GM23338 (cell line): Measurements from ENCODE around the gene MKRN2. TPM values are rescaled to one million over a fixed set of nuclear protein-coding genes. Genes with fewer than 3 reads are reported as not detected.

Source experiments
- ATAC-seq: fragments of 200-7000 bp; cut with Tn5 transposase; 3 replicates; pipeline ENCODE4 v1.9.1; 2020
- DNase-seq: peaks from one replicate; pipeline ENCODE4 v3.0.0-alpha.2; 2015; ENCODE audit warnings: low spot score
- H2AFZ ChIP-seq: fragments of 200-600 bp; sonication (generic); 2 replicates; pipeline ENCODE4 v1.8.0; 2016; ENCODE audit warnings: antibody characterized with exemption, mild to moderate bottlenecking, moderate library complexity
- H3F3A ChIP-seq: fragments of 200-600 bp; sonication (generic); replicated peaks from 2 replicates; pipeline ENCODE4 v1.8.0; 2017; ENCODE audit warnings: antibody characterized with exemption, mixed run types, low read depth
- H3K27ac ChIP-seq: fragments of 200-600 bp; sonication (generic); 2 replicates; pipeline ENCODE4 v1.6.1; 2016; ENCODE audit warnings: low read depth
- H3K27me3 ChIP-seq: fragments of 200-600 bp; sonication (generic); 2 replicates; pipeline ENCODE4 v1.8.0; 2016; ENCODE audit warnings: mild to moderate bottlenecking, mixed run types, moderate library complexity; ENCODE audit not compliant: insufficient read depth
- H3K36me3 ChIP-seq: fragments of 200-600 bp; sonication (generic); 2 replicates; pipeline ENCODE4 v1.8.0; 2016; ENCODE audit warnings: mild to moderate bottlenecking; ENCODE audit not compliant: insufficient read depth
- H3K4me1 ChIP-seq: fragments of 200-600 bp; sonication (generic); 2 replicates; pipeline ENCODE4 v1.8.0; 2016; ENCODE audit warnings: mild to moderate bottlenecking, moderate library complexity; ENCODE audit not compliant: insufficient read depth
- H3K4me2 ChIP-seq: fragments of 200-600 bp; sonication (generic); 2 replicates; pipeline ENCODE4 v1.7.1; 2017; ENCODE audit warnings: mixed run types
- H3K4me3 ChIP-seq: fragments of 200-600 bp; sonication (generic); 2 replicates; pipeline ENCODE4 v1.6.1; 2016; ENCODE audit warnings: mixed run types
- H3K79me2 ChIP-seq: fragments of 200-600 bp; sonication (generic); replicated peaks from 2 replicates; pipeline ENCODE4 v1.8.0; 2017; ENCODE audit warnings: mild to moderate bottlenecking; ENCODE audit not compliant: insufficient read depth
- H3K9me2 ChIP-seq: fragments of 200-600 bp; sonication (generic); 2 replicates; pipeline ENCODE4 v1.8.0; 2017; ENCODE audit not compliant: insufficient read depth
- H4K20me1 ChIP-seq: fragments of 200-600 bp; sonication (generic); replicated peaks from 2 replicates; pipeline ENCODE4 v1.8.0; 2017; ENCODE audit warnings: mild to moderate bottlenecking; ENCODE audit not compliant: insufficient read depth
- H3K27ac Mint-ChIP-seq: 2 replicates; pipeline ENCODE4 v1.8.0; 2020; ENCODE audit warnings: inconsistent platforms, mild to moderate bottlenecking, moderate library complexity, mixed read lengths
- H3K27me3 Mint-ChIP-seq: 3 replicates; pipeline ENCODE4 v1.8.0; 2022; ENCODE audit warnings: low read depth, mild to moderate bottlenecking, moderate library complexity, mixed read lengths, inconsistent platforms; ENCODE audit not compliant: insufficient read depth, poor library complexity
- H3K36me3 Mint-ChIP-seq: 3 replicates; pipeline ENCODE4 v1.8.0; 2021; ENCODE audit warnings: low read depth, mild to moderate bottlenecking, inconsistent platforms, moderate library complexity, mixed read lengths
- H3K4me1 Mint-ChIP-seq: 3 replicates; pipeline ENCODE4 v1.8.0; 2020; ENCODE audit warnings: mild to moderate bottlenecking, inconsistent platforms, mixed read lengths
- H3K4me3 Mint-ChIP-seq: 3 replicates; pipeline ENCODE4 v1.8.0; 2021; ENCODE audit warnings: moderate library complexity, mild to moderate bottlenecking, inconsistent platforms, mixed read lengths
- H3K9me3 Mint-ChIP-seq: 3 replicates; pipeline ENCODE4 v1.8.0; 2020; ENCODE audit warnings: moderate library complexity, mild to moderate bottlenecking, inconsistent platforms, mixed read lengths
- CREB1 ChIP-seq: fragments of 250-450 bp; sonication (Bioruptor Pico); IDR thresholded peaks from 2 replicates; pipeline ENCODE4 v1.5.0; 2020; ENCODE audit warnings: low read depth, mild to moderate bottlenecking, moderate library complexity
- EZH2 ChIP-seq: fragments of 200-600 bp; sonication (generic); IDR thresholded peaks from one replicate; pipeline ENCODE4 v1.8.0; 2017; ENCODE audit warnings: antibody characterized with exemption, mild to moderate bottlenecking, low read depth; ENCODE audit not compliant: unreplicated experiment
- EZH2phosphoT487 ChIP-seq: fragments of 200-600 bp; sonication (generic); IDR thresholded peaks from one replicate; pipeline ENCODE4 v1.8.1; 2018; ENCODE audit warnings: antibody characterized with exemption; ENCODE audit not compliant: unreplicated experiment
- JUNB ChIP-seq: IDR thresholded peaks from one replicate; pipeline ENCODE4 v1.6.1; 2016; ENCODE audit warnings: antibody characterized with exemption; ENCODE audit not compliant: unreplicated experiment
- NANOG ChIP-seq: IDR thresholded peaks from 2 replicates; pipeline ENCODE4 v1.6.1; 2016; ENCODE audit warnings: antibody characterized with exemption, borderline replicate concordance
- POLR2AphosphoS5 ChIP-seq: IDR thresholded peaks from 2 replicates; pipeline ENCODE4 v1.6.1; 2016; ENCODE audit warnings: antibody characterized with exemption, low read depth
- STAT1 ChIP-seq: IDR thresholded peaks from one replicate; pipeline ENCODE4 v1.6.1; 2016; ENCODE audit warnings: antibody characterized with exemption; ENCODE audit not compliant: unreplicated experiment
- ZNF114 ChIP-seq: fragments of 250-450 bp; sonication (Bioruptor Pico); IDR thresholded peaks from 2 replicates; pipeline ENCODE4 v1.5.0; 2020; ENCODE audit warnings: mild to moderate bottlenecking, moderate library complexity
- ZNF331 ChIP-seq: fragments of 250-450 bp; sonication (Bioruptor Pico); IDR thresholded peaks from 2 replicates; pipeline ENCODE4 v1.5.0; 2020; ENCODE audit warnings: low read depth, mild to moderate bottlenecking, moderate library complexity
- polyA plus RNA-seq: library from polyadenylated mRNA; unstranded; fragments of >200 nt; fragmentation: Nextera tagmentation; extraction: Ambion mirVana; gene quantifications from 2 replicates; pipeline ENCODE4 v1.2.1, GENCODE V29; 2016
- total RNA-seq: library from RNA; depleted of rRNA; stranded (reverse); fragments of >200 nt; shearing (Covaris generic); gene quantifications from 2 replicates; pipeline ENCODE4 v1.2.3, GENCODE V29; 2014
- TF ChIP-seq, protein P1 (sequence below): IDR thresholded peaks from one replicate; pipeline ENCODE4 v1.6.1; 2018; ENCODE audit warnings: antibody characterized with exemption; ENCODE audit not compliant: unreplicated experiment
- TF ChIP-seq, protein P2 (sequence below): IDR thresholded peaks from 2 replicates; pipeline ENCODE4 v1.6.1; 2016; ENCODE audit warnings: antibody characterized with exemption
- TF ChIP-seq, protein P3 (sequence below): fragments of 250-450 bp; sonication (Bioruptor Pico); IDR thresholded peaks from 2 replicates; pipeline ENCODE4 v1.5.0; 2020; ENCODE audit warnings: mild to moderate bottlenecking, moderate library complexity
- TF ChIP-seq, protein P4 (sequence below), 2 experiments: fragments of 200-600 bp in 1 of 2; sonication (generic) in 1 of 2; conservative IDR thresholded peaks; 2 replicates each; pipeline versions ENCODE4 v1.5.1 to v1.6.1; 2016 to 2017; ENCODE audit warnings: antibody characterized with exemption in 2 of 2, low read depth in 2 of 2, mild to moderate bottlenecking in 2 of 2, moderate library complexity in 1 of 2

The MKRN2 gene
- total and polyA plus RNA-seq, 2 experiments from 2014 or later: 11.4 to 24.6 TPM

DNA sequence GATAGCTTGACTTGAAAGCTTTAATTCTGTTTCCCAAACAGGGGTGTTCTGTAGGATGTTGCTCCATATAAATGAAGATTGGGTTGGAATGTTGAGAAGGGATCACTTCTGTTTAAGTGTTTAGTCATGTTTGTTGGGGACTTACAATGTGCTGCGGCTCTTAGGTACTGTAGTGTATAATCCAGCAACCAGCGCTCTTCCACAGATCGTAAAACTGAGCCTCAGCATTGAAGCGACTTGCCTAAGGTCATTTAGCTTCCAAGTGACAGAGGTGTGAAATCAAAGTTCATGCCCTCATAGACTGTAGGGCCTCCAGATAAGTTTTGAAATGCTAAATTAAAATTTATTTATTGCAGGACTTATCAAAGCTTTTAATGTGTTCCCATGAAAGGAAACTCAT is 1.8 kb downstream of the MKRN2 start:
- Mint-ChIP-seq H3K27ac (no peak overlapping the region), H3K36me3 (peaks cover 3% of the 10 kb centered on the region; the same call in 1 of the 3 replicates), H3K4me1 (peaks cover 41% of the 10 kb centered on the region), H3K4me3 (peak overlapping the region; percentile 82), H3K9me3 (no peaks in the 10 kb centered on the region), H3K27me3 (peaks cover 1% of the 10 kb centered on the region)
- ATAC-seq (no peak), DNase-seq (no peak)
- Histone ChIP-seq H3K36me3 (no peaks in the 10 kb centered on the region), H3K4me1 (peaks cover 38% of the 10 kb centered on the region), H3F3A (peaks cover 4% of the 10 kb centered on the region; the same call in 1 of the 2 replicates), H3K79me2 (peaks cover 65% of the 10 kb centered on the region), H3K4me3 (peak overlapping the region; percentile 64), H3K27me3 (peaks cover 14% of the 10 kb centered on the region), H3K9me2 (no peaks in the 10 kb centered on the region), H3K27ac (0 out of 2 replicates have a peak overlapping the region, but pooled peaks have one; percentile 33), H2AFZ (no peak overlapping the region), H3K4me2 (peak overlapping the region; percentile 80), H4K20me1 (peaks cover 45% of the 10 kb centered on the region)
- TF ChIP-seq NANOG (no peak), JUNB (no peak), EZH2phosphoT487 (no peak), EZH2 (no peak), STAT1 (no peak), ZNF114 (no peak), POLR2AphosphoS5 (no peak), ZNF331 (CRISPR knock-in tag) (no peak), CREB1 (no peak)
- TF ChIP-seq, protein P1, sequence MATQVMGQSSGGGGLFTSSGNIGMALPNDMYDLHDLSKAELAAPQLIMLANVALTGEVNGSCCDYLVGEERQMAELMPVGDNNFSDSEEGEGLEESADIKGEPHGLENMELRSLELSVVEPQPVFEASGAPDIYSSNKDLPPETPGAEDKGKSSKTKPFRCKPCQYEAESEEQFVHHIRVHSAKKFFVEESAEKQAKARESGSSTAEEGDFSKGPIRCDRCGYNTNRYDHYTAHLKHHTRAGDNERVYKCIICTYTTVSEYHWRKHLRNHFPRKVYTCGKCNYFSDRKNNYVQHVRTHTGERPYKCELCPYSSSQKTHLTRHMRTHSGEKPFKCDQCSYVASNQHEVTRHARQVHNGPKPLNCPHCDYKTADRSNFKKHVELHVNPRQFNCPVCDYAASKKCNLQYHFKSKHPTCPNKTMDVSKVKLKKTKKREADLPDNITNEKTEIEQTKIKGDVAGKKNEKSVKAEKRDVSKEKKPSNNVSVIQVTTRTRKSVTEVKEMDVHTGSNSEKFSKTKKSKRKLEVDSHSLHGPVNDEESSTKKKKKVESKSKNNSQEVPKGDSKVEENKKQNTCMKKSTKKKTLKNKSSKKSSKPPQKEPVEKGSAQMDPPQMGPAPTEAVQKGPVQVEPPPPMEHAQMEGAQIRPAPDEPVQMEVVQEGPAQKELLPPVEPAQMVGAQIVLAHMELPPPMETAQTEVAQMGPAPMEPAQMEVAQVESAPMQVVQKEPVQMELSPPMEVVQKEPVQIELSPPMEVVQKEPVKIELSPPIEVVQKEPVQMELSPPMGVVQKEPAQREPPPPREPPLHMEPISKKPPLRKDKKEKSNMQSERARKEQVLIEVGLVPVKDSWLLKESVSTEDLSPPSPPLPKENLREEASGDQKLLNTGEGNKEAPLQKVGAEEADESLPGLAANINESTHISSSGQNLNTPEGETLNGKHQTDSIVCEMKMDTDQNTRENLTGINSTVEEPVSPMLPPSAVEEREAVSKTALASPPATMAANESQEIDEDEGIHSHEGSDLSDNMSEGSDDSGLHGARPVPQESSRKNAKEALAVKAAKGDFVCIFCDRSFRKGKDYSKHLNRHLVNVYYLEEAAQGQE: no peak
- TF ChIP-seq, protein P2, sequence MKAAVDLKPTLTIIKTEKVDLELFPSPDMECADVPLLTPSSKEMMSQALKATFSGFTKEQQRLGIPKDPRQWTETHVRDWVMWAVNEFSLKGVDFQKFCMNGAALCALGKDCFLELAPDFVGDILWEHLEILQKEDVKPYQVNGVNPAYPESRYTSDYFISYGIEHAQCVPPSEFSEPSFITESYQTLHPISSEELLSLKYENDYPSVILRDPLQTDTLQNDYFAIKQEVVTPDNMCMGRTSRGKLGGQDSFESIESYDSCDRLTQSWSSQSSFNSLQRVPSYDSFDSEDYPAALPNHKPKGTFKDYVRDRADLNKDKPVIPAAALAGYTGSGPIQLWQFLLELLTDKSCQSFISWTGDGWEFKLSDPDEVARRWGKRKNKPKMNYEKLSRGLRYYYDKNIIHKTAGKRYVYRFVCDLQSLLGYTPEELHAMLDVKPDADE: no peak
- TF ChIP-seq, protein P3, sequence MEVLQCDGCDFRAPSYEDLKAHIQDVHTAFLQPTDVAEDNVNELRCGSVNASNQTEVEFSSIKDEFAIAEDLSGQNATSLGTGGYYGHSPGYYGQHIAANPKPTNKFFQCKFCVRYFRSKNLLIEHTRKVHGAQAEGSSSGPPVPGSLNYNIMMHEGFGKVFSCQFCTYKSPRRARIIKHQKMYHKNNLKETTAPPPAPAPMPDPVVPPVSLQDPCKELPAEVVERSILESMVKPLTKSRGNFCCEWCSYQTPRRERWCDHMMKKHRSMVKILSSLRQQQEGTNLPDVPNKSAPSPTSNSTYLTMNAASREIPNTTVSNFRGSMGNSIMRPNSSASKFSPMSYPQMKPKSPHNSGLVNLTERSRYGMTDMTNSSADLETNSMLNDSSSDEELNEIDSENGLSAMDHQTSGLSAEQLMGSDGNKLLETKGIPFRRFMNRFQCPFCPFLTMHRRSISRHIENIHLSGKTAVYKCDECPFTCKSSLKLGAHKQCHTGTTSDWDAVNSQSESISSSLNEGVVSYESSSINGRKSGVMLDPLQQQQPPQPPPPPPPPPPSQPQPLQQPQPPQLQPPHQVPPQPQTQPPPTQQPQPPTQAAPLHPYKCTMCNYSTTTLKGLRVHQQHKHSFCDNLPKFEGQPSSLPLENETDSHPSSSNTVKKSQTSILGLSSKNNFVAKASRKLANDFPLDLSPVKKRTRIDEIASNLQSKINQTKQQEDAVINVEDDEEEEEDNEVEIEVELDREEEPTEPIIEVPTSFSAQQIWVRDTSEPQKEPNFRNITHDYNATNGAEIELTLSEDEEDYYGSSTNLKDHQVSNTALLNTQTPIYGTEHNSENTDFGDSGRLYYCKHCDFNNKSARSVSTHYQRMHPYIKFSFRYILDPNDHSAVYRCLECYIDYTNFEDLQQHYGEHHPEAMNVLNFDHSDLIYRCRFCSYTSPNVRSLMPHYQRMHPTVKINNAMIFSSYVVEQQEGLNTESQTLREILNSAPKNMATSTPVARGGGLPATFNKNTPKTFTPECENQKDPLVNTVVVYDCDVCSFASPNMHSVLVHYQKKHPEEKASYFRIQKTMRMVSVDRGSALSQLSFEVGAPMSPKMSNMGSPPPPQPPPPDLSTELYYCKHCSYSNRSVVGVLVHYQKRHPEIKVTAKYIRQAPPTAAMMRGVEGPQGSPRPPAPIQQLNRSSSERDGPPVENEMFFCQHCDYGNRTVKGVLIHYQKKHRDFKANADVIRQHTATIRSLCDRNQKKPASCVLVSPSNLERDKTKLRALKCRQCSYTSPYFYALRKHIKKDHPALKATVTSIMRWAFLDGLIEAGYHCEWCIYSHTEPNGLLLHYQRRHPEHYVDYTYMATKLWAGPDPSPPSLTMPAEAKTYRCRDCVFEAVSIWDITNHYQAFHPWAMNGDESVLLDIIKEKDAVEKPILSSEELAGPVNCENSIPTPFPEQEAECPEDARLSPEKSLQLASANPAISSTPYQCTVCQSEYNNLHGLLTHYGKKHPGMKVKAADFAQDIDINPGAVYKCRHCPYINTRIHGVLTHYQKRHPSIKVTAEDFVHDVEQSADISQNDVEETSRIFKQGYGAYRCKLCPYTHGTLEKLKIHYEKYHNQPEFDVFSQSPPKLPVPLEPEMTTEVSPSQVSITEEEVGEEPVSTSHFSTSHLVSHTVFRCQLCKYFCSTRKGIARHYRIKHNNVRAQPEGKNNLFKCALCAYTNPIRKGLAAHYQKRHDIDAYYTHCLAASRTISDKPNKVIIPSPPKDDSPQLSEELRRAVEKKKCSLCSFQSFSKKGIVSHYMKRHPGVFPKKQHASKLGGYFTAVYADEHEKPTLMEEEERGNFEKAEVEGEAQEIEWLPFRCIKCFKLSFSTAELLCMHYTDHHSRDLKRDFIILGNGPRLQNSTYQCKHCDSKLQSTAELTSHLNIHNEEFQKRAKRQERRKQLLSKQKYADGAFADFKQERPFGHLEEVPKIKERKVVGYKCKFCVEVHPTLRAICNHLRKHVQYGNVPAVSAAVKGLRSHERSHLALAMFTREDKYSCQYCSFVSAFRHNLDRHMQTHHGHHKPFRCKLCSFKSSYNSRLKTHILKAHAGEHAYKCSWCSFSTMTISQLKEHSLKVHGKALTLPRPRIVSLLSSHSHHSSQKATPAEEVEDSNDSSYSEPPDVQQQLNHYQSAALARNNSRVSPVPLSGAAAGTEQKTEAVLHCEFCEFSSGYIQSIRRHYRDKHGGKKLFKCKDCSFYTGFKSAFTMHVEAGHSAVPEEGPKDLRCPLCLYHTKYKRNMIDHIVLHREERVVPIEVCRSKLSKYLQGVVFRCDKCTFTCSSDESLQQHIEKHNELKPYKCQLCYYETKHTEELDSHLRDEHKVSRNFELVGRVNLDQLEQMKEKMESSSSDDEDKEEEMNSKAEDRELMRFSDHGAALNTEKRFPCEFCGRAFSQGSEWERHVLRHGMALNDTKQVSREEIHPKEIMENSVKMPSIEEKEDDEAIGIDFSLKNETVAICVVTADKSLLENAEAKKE (CRISPR knock-in tag): no peak
- TF ChIP-seq, protein P4, sequence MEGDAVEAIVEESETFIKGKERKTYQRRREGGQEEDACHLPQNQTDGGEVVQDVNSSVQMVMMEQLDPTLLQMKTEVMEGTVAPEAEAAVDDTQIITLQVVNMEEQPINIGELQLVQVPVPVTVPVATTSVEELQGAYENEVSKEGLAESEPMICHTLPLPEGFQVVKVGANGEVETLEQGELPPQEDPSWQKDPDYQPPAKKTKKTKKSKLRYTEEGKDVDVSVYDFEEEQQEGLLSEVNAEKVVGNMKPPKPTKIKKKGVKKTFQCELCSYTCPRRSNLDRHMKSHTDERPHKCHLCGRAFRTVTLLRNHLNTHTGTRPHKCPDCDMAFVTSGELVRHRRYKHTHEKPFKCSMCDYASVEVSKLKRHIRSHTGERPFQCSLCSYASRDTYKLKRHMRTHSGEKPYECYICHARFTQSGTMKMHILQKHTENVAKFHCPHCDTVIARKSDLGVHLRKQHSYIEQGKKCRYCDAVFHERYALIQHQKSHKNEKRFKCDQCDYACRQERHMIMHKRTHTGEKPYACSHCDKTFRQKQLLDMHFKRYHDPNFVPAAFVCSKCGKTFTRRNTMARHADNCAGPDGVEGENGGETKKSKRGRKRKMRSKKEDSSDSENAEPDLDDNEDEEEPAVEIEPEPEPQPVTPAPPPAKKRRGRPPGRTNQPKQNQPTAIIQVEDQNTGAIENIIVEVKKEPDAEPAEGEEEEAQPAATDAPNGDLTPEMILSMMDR (conservative IDR thresholded peaks at IDR 0.05; ENCODE audit: low read depth in 2 of 2): no peak
